ENCODE measurements around the gene NKD2.
"Not testable (repeated sequence)": the region's sequence is repeated elsewhere in the genome, so short reads cannot be mapped to it uniquely, and the experiment has no call there.

Gene NKD2

GRCh38 chr5:1075931-1076330, 67.3 kb downstream of the NKD2 start:
- DNase-seq: no peak

- no peak for DNase-seq
Measured at GRCh38 chr5:1076406-1076805, 67.8 kb downstream of the NKD2 start.

GRCh38 chr5:1077026-1077425, 68.4 kb downstream of the NKD2 start:
- no peak for DNase-seq

GRCh38 chr5:1077491-1078020, 69.0 kb downstream of the NKD2 start:
- DNase-seq: no peak

GRCh38 chr5:1078206-1078605, 69.6 kb downstream of the NKD2 start:
- no peak for DNase-seq

GRCh38 chr5:1078851-1079250, 70.2 kb downstream of the NKD2 start:
- DNase-seq: no peak

GRCh38 chr5:1079486-1079885, 70.9 kb downstream of the NKD2 start:
- no peak for DNase-seq

GRCh38 chr5:1079961-1080360, 71.4 kb downstream of the NKD2 start:
- DNase-seq: no peak

- no peak for DNase-seq
Measured at GRCh38 chr5:1080432-1080831, 71.8 kb downstream of the NKD2 start.

GRCh38 chr5:1081519-1081918, 72.9 kb downstream of the NKD2 start:
- no peak for DNase-seq

GRCh38 chr5:1083026-1083425, 74.4 kb downstream of the NKD2 start:
- not testable (repeated sequence) for DNase-seq

GRCh38 chr5:1083823-1084605, 75.4 kb downstream of the NKD2 start:
- no peak for DNase-seq

- DNase-seq: no peak
Measured at GRCh38 chr5:1085391-1085790, 76.8 kb downstream of the NKD2 start.

- no peak for DNase-seq
Measured at GRCh38 chr5:1086137-1086536, 77.5 kb downstream of the NKD2 start.

- DNase-seq: no peak
Measured at GRCh38 chr5:1086871-1087270, 78.3 kb downstream of the NKD2 start.

GRCh38 chr5:1087428-1087827, 78.8 kb downstream of the NKD2 start:
- no peak for DNase-seq

GRCh38 chr5:1088031-1088430, 79.4 kb downstream of the NKD2 start:
- DNase-seq: no peak
